ENCODE data around the gene KIF1B.
A peak's percentile ranks its signal among the peaks of the same experiment; 100 is the strongest.
"Not testable (repeated sequence)": the region's sequence is repeated elsewhere in the genome, so short reads cannot be mapped to it uniquely, and the experiment has no call there.

KIF1B gene

GRCh38 chr1:10398278-10398733 lies 187.9 kb downstream of the KIF1B start:
- peaks cover 49% of the 10 kb centered on the region for H3K36me3 Mint-ChIP-seq (ENCODE audit: low read depth)
- peak overlapping the region; percentile 89 for H3K27ac Mint-ChIP-seq
- no peaks in the 10 kb centered on the region for H3K27me3 Mint-ChIP-seq

GRCh38 chr1:10398734-10399443 lies 188.5 kb downstream of the KIF1B start, which contains the start of gene PGD:
PGD (plus strand) TSS chr1:10399064; CDS start chr1:10399118, 54 bp downstream.
- intact Hi-C loops (cut with micrococcal nuclease) = loop anchor here (1.0 kb wide), 1 partner anchor 11 kb away; no protein-coding TSS in a partner anchor
- Mint-ChIP-seq H3K9me3 (peaks cover 6% of the 10 kb centered on the region), H3K27me3 (no peaks in the 10 kb centered on the region), H3K4me3 (peak within 1 kb of the TSS; percentile 84), H3K27ac (peak within 1 kb of the TSS; percentile 89), H3K4me1 (ENCODE audit: low read depth) (peaks cover 40% of the 10 kb centered on the region), H3K36me3 (ENCODE audit: low read depth) (peaks cover 55% of the 10 kb centered on the region)

More at GRCh38 chr1:10398278-10398733, 187.9 kb downstream of the KIF1B start:
- H3K4me1 Mint-ChIP-seq (ENCODE audit: low read depth) = peaks cover 35% of the 10 kb centered on the region
- peaks cover 8% of the 10 kb centered on the region for H3K9me3 Mint-ChIP-seq
- intact Hi-C loops (cut with micrococcal nuclease) = loop anchor here (1.0 kb wide), 1 partner anchor 10 kb away; no protein-coding TSS in a partner anchor
- H3K4me3 Mint-ChIP-seq = peak overlapping the region; percentile 84

- Mint-ChIP-seq H3K4me1 (ENCODE audit: low read depth) (peaks cover 45% of the 10 kb centered on the region), H3K36me3 (ENCODE audit: low read depth) (peaks cover 61% of the 10 kb centered on the region), H3K4me3 (peak overlapping the region; percentile 84), H3K27me3 (no peaks in the 10 kb centered on the region), H3K27ac (peak overlapping the region; percentile 89), H3K9me3 (no peaks in the 10 kb centered on the region)
- intact Hi-C loops (cut with micrococcal nuclease) = no loop called here
These were observed 189.1 kb downstream of the KIF1B start for GRCh38 chr1:10399444-10399941.

GRCh38 chr1:10400013-10400412 lies 189.6 kb downstream of the KIF1B start:
- no peaks in the 10 kb centered on the region for H3K9me3 Mint-ChIP-seq
- H3K27me3 Mint-ChIP-seq = no peaks in the 10 kb centered on the region
- H3K4me1 Mint-ChIP-seq (ENCODE audit: low read depth) = peaks cover 45% of the 10 kb centered on the region
- H3K27ac Mint-ChIP-seq = peak overlapping the region; percentile 89
- peak overlapping the region; percentile 84 for H3K4me3 Mint-ChIP-seq
- H3K36me3 Mint-ChIP-seq (ENCODE audit: low read depth) = peaks cover 66% of the 10 kb centered on the region
- intact Hi-C loops (cut with micrococcal nuclease) = loop anchor here (2.0 kb wide), 2 partner anchors 15 kb away; no protein-coding TSS in a partner anchor

GRCh38 chr1:10401281-10401680 lies 190.9 kb downstream of the KIF1B start:
- Mint-ChIP-seq H3K9me3 (no peaks in the 10 kb centered on the region), H3K27ac (peak overlapping the region; percentile 89), H3K36me3 (ENCODE audit: low read depth) (peaks cover 79% of the 10 kb centered on the region), H3K4me1 (ENCODE audit: low read depth) (peaks cover 45% of the 10 kb centered on the region), H3K27me3 (no peaks in the 10 kb centered on the region), H3K4me3 (peak overlapping the region; percentile 84)
- intact Hi-C loops (cut with micrococcal nuclease) = loop anchor here (2.0 kb wide), 2 partner anchors 14 to 16 kb away; no protein-coding TSS in a partner anchor

- peaks cover 94% of the 10 kb centered on the region for H3K36me3 Mint-ChIP-seq (ENCODE audit: low read depth)
- intact Hi-C loops (cut with micrococcal nuclease) = no loop called here
These were observed 192.4 kb downstream of the KIF1B start for GRCh38 chr1:10402729-10403274.

GRCh38 chr1:10407201-10407600 lies 196.8 kb downstream of the KIF1B start:
- H3K36me3 Mint-ChIP-seq (ENCODE audit: low read depth) = peaks cover 100% of the 10 kb centered on the region
- intact Hi-C loops (cut with micrococcal nuclease) = no loop called here
- no peak overlapping the region for H3K4me3 Mint-ChIP-seq
- peaks cover 51% of the 10 kb centered on the region for H3K4me1 Mint-ChIP-seq (ENCODE audit: low read depth)
- H3K9me3 Mint-ChIP-seq = no peaks in the 10 kb centered on the region
- peak overlapping the region; percentile 46 for H3K27ac Mint-ChIP-seq
- H3K27me3 Mint-ChIP-seq = no peaks in the 10 kb centered on the region

More at GRCh38 chr1:10402729-10403274, 192.4 kb downstream of the KIF1B start:
- H3K4me1 Mint-ChIP-seq (ENCODE audit: low read depth) = peaks cover 51% of the 10 kb centered on the region
- no peak overlapping the region for H3K4me3 Mint-ChIP-seq
- peak overlapping the region; percentile 72 for H3K27ac Mint-ChIP-seq
- no peaks in the 10 kb centered on the region for H3K9me3 Mint-ChIP-seq
- H3K27me3 Mint-ChIP-seq = no peaks in the 10 kb centered on the region

- Mint-ChIP-seq H3K4me3 (peak overlapping the region; percentile 50), H3K36me3 (ENCODE audit: low read depth) (peaks cover 100% of the 10 kb centered on the region), H3K4me1 (ENCODE audit: low read depth) (peaks cover 52% of the 10 kb centered on the region), H3K9me3 (no peaks in the 10 kb centered on the region), H3K27me3 (no peaks in the 10 kb centered on the region), H3K27ac (peak overlapping the region; percentile 90)
- intact Hi-C loops (cut with micrococcal nuclease) = loop anchor here (2.0 kb wide), 1 partner anchor 15 kb away; no protein-coding TSS in a partner anchor
These were observed 205.0 kb downstream of the KIF1B start for GRCh38 chr1:10415211-10415930.

GRCh38 chr1:10415967-10416366 lies 205.6 kb downstream of the KIF1B start:
- H3K9me3 Mint-ChIP-seq, H3K4me3 Mint-ChIP-seq, H3K27me3 Mint-ChIP-seq: not testable (repeated sequence)
- peak overlapping the region; percentile 90 for H3K27ac Mint-ChIP-seq
- peaks cover 52% of the 10 kb centered on the region for H3K4me1 Mint-ChIP-seq (ENCODE audit: low read depth)
- intact Hi-C loops (cut with micrococcal nuclease) = loop anchor here (2.0 kb wide), 1 partner anchor 15 kb away; no protein-coding TSS in a partner anchor
- peaks cover 100% of the 10 kb centered on the region for H3K36me3 Mint-ChIP-seq (ENCODE audit: low read depth)

- intact Hi-C loops (cut with micrococcal nuclease); H3K9me3 Mint-ChIP-seq; H3K4me3 Mint-ChIP-seq; H3K27me3 Mint-ChIP-seq; H3K27ac Mint-ChIP-seq: not testable (repeated sequence)
- peaks cover 26% of the 10 kb centered on the region for H3K4me1 Mint-ChIP-seq (ENCODE audit: low read depth)
- peaks cover 94% of the 10 kb centered on the region for H3K36me3 Mint-ChIP-seq (ENCODE audit: low read depth)
These were observed 208.4 kb downstream of the KIF1B start for GRCh38 chr1:10418741-10419140.

- peak overlapping the region; percentile 11 for H3K27ac Mint-ChIP-seq
These were observed 209.0 kb downstream of the KIF1B start for GRCh38 chr1:10419351-10419750.

GRCh38 chr1:10421637-10422036 lies 211.3 kb downstream of the KIF1B start:
- Mint-ChIP-seq H3K27ac (no peak overlapping the region), H3K9me3 (no peaks in the 10 kb centered on the region), H3K36me3 (ENCODE audit: low read depth) (peaks cover 70% of the 10 kb centered on the region), H3K4me3 (no peak overlapping the region), H3K4me1 (ENCODE audit: low read depth) (peaks cover 11% of the 10 kb centered on the region), H3K27me3 (no peaks in the 10 kb centered on the region)
- intact Hi-C loops (cut with micrococcal nuclease) = no loop called here

More at GRCh38 chr1:10419351-10419750, 209.0 kb downstream of the KIF1B start:
- no peak overlapping the region for H3K4me3 Mint-ChIP-seq
- no peaks in the 10 kb centered on the region for H3K27me3 Mint-ChIP-seq
- H3K36me3 Mint-ChIP-seq (ENCODE audit: low read depth) = peaks cover 88% of the 10 kb centered on the region
- H3K4me1 Mint-ChIP-seq (ENCODE audit: low read depth) = peaks cover 19% of the 10 kb centered on the region
- no peaks in the 10 kb centered on the region for H3K9me3 Mint-ChIP-seq
- intact Hi-C loops (cut with micrococcal nuclease) = no loop called here

GRCh38 chr1:10424034-10424433 lies 213.7 kb downstream of the KIF1B start:
- Mint-ChIP-seq H3K4me3 (no peak overlapping the region), H3K36me3 (ENCODE audit: low read depth) (peaks cover 46% of the 10 kb centered on the region), H3K27ac (peak overlapping the region; percentile 56), H3K4me1 (ENCODE audit: low read depth) (peaks cover 24% of the 10 kb centered on the region), H3K9me3 (no peaks in the 10 kb centered on the region), H3K27me3 (no peaks in the 10 kb centered on the region)
- intact Hi-C loops (cut with micrococcal nuclease) = no loop called here
